HepG2 (cell line): Measurements from ENCODE around the gene SLC16A3. TPM values are rescaled to one million over a fixed set of nuclear protein-coding genes. Genes with fewer than 3 reads are reported as not detected.

Source experiments
- BCLAF1 ChIP-seq: fragments of 450-650 bp; IDR thresholded peaks from 2 replicates; pipeline ENCODE4 v1.6.1; 2017; ENCODE audit warnings: mild to moderate bottlenecking
- BRCA1 ChIP-seq: sonication (generic); formaldehyde crosslinking; IDR thresholded peaks from 2 replicates; pipeline ENCODE4 v1.4.0; 2020; ENCODE audit warnings: missing genetic modification reagents
- CENPT ChIP-seq: sonication (generic); formaldehyde crosslinking; IDR thresholded peaks from 2 replicates; pipeline ENCODE4 v1.8.0; 2022; ENCODE audit warnings: low read depth, mild to moderate bottlenecking, moderate library complexity, missing genetic modification reagents
- ELF1 ChIP-seq: sonication (generic); formaldehyde crosslinking; IDR thresholded peaks from 2 replicates; pipeline ENCODE4 v1.4.0; 2020; ENCODE audit warnings: missing genetic modification reagents
- EZH2 ChIP-seq: conservative IDR thresholded peaks from 2 replicates; pipeline ENCODE4 v1.6.1; 2012; ENCODE audit warnings: mild to moderate bottlenecking, low read depth, low read length, moderate library complexity
- FOXP1 ChIP-seq, 2 experiments: fragments of 450-650 bp in 1 of 2; IDR thresholded peaks; 2 replicates each; pipeline ENCODE4 v1.6.1; 2017 to 2018; ENCODE audit warnings: antibody characterized with exemption in 1 of 2
- HOXA3 ChIP-seq: sonication (generic); formaldehyde crosslinking; IDR thresholded peaks from 2 replicates; pipeline ENCODE4 v1.5.0; 2020; ENCODE audit warnings: missing genetic modification reagents
- MAFF ChIP-seq: IDR thresholded peaks from 2 replicates; pipeline ENCODE4 v1.6.1; 2011; ENCODE audit warnings: low read depth, low read length, improper control_type of control experiment
- SSRP1 ChIP-seq: IDR thresholded peaks from 2 replicates; pipeline ENCODE4 v1.6.1; 2016; ENCODE audit warnings: control low read depth
- TCF7 ChIP-seq: sonication (generic); IDR thresholded peaks from 2 replicates; pipeline ENCODE4 v1.6.1; 2016; ENCODE audit warnings: antibody characterized with exemption, low read depth
- TSC22D2 ChIP-seq: sonication (generic); formaldehyde crosslinking; IDR thresholded peaks from 2 replicates; pipeline ENCODE4 v1.5.1; 2020; ENCODE audit warnings: missing genetic modification reagents, mild to moderate bottlenecking, borderline replicate concordance
- YEATS2 ChIP-seq: sonication (generic); formaldehyde crosslinking; IDR thresholded peaks from 2 replicates; pipeline ENCODE4 v1.4.0; 2020; ENCODE audit warnings: missing genetic modification reagents, borderline replicate concordance
- ZNF205 ChIP-seq: IDR thresholded peaks from 2 replicates; pipeline ENCODE4 v1.6.1; 2018; ENCODE audit warnings: missing biosample characterization, missing genetic modification reagents
- ZNF432 ChIP-seq: sonication (generic); formaldehyde crosslinking; IDR thresholded peaks from 2 replicates; pipeline ENCODE4 v1.5.0; 2020; ENCODE audit warnings: missing genetic modification reagents, mild to moderate bottlenecking, borderline replicate concordance
- ZNF451 ChIP-seq: sonication (generic); formaldehyde crosslinking; IDR thresholded peaks from 2 replicates; pipeline ENCODE4 v1.5.0; 2020; ENCODE audit warnings: mild to moderate bottlenecking, missing genetic modification reagents
- ZNF563 ChIP-seq: sonication (generic); formaldehyde crosslinking; IDR thresholded peaks from 2 replicates; pipeline ENCODE4 v1.8.0; 2022; ENCODE audit warnings: mild to moderate bottlenecking, moderate library complexity, missing genetic modification reagents
- ZNF567 ChIP-seq: sonication (generic); formaldehyde crosslinking; IDR thresholded peaks from 2 replicates; pipeline ENCODE4 v1.8.1; 2023; ENCODE audit warnings: mild to moderate bottlenecking, missing genetic modification reagents, borderline replicate concordance
- ZNF615 ChIP-seq: sonication (generic); formaldehyde crosslinking; IDR thresholded peaks from 2 replicates; pipeline ENCODE4 v1.5.0; 2020; ENCODE audit warnings: mild to moderate bottlenecking, missing genetic modification reagents, borderline replicate concordance
- polyA plus RNA-seq, 8 experiments: library from polyadenylated mRNA; depleted of rRNA in 3 of 8; stranded (reverse) in 7 of 8; unstranded in 1 of 8; fragments of >200 nt; fragmentation: Illumina TruSeq in 4 of 8; extraction: Trizol in 4 of 8; gene quantifications; 2 replicates each; pipeline versions ENCODE4 v1.2.1 to v1.2.3, GENCODE V29; 2011 to 2016; ENCODE audit warnings: low read depth in 4 of 8, missing spikeins in 1 of 8, mixed read lengths in 1 of 8; ENCODE audit not compliant: insufficient read depth in 1 of 8
- total RNA-seq, 5 experiments: library from RNA; depleted of rRNA; stranded (reverse); fragments of >200 nt; fragmentation: Illumina TruSeq; extraction: Trizol; gene quantifications; 2 replicates each; pipeline ENCODE4 v1.2.3, GENCODE V29; 2016; ENCODE audit warnings: low read depth in 1 of 5
- TF ChIP-seq, protein P1 (sequence below): sonication (generic); formaldehyde crosslinking; IDR thresholded peaks from 2 replicates; pipeline ENCODE4 v1.4.0; 2020; ENCODE audit warnings: missing genetic modification reagents, borderline replicate concordance
- TF ChIP-seq, protein P2 (sequence below): sonication (generic); formaldehyde crosslinking; IDR thresholded peaks from 2 replicates; pipeline ENCODE4 v1.5.0; 2020; ENCODE audit warnings: mild to moderate bottlenecking, missing genetic modification reagents, moderate library complexity
- TF ChIP-seq, protein P3 (sequence below): sonication (generic); formaldehyde crosslinking; IDR thresholded peaks from 2 replicates; pipeline ENCODE4 v1.4.0; 2020; ENCODE audit warnings: missing genetic modification reagents, mild to moderate bottlenecking, borderline replicate concordance

The SLC16A3 gene
- total and polyA plus RNA-seq, 2 of the 13 experiments (the other 11 are each of a cell fraction or from before 2014, with no cell fraction given), result 242 to 349 TPM

DNA sequence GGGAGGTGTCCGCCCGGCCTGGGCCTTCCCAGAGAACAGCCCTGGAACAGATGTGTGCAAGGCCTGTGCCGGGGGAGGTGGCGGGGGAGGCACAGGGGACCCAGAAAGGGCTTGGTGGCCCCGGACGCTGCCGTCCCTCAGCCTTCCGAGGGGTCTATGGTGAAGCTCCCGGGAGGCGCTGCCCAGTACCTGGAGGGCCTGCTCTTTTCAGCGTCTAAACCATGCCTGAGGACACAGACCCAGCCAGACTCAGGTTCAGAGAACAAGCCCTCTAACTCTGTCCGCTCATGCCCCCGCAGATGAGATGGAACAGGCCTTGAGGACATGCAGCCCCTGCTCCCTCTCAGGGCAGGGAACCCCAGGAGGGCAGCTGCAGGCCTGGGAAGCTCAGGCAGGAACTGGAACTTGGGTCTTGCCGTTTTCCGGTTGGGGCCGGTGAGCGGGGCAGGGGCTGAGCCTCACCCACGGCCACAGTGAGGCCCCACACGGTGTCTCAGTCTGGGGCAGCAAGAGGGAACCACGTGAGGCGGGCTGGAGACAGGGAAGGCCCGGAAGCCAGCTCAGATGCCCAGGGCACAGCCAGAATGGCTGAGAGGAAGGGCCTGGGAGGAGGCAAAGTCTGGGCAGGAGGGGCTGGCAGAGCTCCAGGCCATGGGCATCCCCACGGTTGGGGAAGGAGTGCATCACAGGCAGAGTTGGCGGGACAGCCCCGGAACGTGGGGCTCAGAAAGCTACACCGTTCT is 12.5 kb downstream of the SLC16A3 start (continued):
- TF ChIP-seq, protein P1, sequence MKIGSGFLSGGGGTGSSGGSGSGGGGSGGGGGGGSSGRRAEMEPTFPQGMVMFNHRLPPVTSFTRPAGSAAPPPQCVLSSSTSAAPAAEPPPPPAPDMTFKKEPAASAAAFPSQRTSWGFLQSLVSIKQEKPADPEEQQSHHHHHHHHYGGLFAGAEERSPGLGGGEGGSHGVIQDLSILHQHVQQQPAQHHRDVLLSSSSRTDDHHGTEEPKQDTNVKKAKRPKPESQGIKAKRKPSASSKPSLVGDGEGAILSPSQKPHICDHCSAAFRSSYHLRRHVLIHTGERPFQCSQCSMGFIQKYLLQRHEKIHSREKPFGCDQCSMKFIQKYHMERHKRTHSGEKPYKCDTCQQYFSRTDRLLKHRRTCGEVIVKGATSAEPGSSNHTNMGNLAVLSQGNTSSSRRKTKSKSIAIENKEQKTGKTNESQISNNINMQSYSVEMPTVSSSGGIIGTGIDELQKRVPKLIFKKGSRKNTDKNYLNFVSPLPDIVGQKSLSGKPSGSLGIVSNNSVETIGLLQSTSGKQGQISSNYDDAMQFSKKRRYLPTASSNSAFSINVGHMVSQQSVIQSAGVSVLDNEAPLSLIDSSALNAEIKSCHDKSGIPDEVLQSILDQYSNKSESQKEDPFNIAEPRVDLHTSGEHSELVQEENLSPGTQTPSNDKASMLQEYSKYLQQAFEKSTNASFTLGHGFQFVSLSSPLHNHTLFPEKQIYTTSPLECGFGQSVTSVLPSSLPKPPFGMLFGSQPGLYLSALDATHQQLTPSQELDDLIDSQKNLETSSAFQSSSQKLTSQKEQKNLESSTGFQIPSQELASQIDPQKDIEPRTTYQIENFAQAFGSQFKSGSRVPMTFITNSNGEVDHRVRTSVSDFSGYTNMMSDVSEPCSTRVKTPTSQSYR (CRISPR knock-in tag), result peak; percentile 9; the same call in 1 of the 2 replicates
- TF ChIP-seq FOXP1 (IDR thresholded peaks at IDR 0.05) (no peak), FOXP1 (CRISPR knock-in tag; IDR thresholded peaks at IDR 0.05) (0 out of 2 replicates have a peak, but pooled peaks have one; percentile 4), CENPT (peak; percentile 32), ZNF567 (CRISPR knock-in tag) (no peak), ELF1 (CRISPR knock-in tag) (peak; percentile 77), ZNF451 (peak; percentile 67), MAFF (no peak), TCF7 (no peak), SSRP1 (CRISPR knock-in tag) (peak; percentile 99), ZNF563 (CRISPR knock-in tag) (peak; percentile 69; the same call in 1 of the 2 replicates), BCLAF1 (no peak), HOXA3 (peak; percentile 78), EZH2 (no peak), BRCA1 (CRISPR knock-in tag) (peak; percentile 97), ZNF432 (CRISPR knock-in tag) (no peak), ZNF615 (CRISPR knock-in tag) (no peak; the same call in 1 of the 2 replicates), TSC22D2 (CRISPR knock-in tag) (no peak; the same call in 1 of the 2 replicates), ZNF205 (CRISPR knock-in tag) (peak; percentile 42; the same call in 1 of the 2 replicates), YEATS2 (CRISPR knock-in tag) (peak; percentile 31; the same call in 1 of the 2 replicates)
- TF ChIP-seq, protein P2, sequence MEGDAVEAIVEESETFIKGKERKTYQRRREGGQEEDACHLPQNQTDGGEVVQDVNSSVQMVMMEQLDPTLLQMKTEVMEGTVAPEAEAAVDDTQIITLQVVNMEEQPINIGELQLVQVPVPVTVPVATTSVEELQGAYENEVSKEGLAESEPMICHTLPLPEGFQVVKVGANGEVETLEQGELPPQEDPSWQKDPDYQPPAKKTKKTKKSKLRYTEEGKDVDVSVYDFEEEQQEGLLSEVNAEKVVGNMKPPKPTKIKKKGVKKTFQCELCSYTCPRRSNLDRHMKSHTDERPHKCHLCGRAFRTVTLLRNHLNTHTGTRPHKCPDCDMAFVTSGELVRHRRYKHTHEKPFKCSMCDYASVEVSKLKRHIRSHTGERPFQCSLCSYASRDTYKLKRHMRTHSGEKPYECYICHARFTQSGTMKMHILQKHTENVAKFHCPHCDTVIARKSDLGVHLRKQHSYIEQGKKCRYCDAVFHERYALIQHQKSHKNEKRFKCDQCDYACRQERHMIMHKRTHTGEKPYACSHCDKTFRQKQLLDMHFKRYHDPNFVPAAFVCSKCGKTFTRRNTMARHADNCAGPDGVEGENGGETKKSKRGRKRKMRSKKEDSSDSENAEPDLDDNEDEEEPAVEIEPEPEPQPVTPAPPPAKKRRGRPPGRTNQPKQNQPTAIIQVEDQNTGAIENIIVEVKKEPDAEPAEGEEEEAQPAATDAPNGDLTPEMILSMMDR (CRISPR knock-in tag), result peak; percentile 15; the same call in 1 of the 2 replicates
- TF ChIP-seq, protein P3, sequence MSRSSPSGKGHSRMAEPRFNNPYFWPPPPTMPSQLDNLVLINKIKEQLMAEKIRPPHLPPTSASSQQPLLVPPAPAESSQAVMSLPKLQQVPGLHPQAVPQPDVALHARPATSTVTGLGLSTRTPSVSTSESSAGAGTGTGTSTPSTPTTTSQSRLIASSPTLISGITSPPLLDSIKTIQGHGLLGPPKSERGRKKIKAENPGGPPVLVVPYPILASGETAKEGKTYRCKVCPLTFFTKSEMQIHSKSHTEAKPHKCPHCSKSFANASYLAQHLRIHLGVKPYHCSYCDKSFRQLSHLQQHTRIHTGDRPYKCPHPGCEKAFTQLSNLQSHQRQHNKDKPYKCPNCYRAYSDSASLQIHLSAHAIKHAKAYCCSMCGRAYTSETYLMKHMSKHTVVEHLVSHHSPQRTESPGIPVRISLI, result no peak
